ENCODE measurements around the gene FDCSP.
"Not testable (repeated sequence)": the region's sequence is repeated elsewhere in the genome, so short reads cannot be mapped to it uniquely, and the experiment has no call there.

The FDCSP gene

GRCh38 chr4:70239884-70240591 is 14.1 kb downstream of the FDCSP start:
- DNase-seq (ENCODE audit: low spot score), result no peak

- not testable (repeated sequence) for DNase-seq (ENCODE audit: low spot score)
These were observed 16.4 kb downstream of the FDCSP start, which contains the start of gene CSN3 for GRCh38 chr4:70242297-70242696. Gene CSN3 (plus strand): TSS chr4:70242597. CDS start chr4:70244820, 2,223 bp downstream.

- no peak for DNase-seq (ENCODE audit: low spot score)
These were observed 17.2 kb downstream of the FDCSP start for GRCh38 chr4:70243091-70243490.

GRCh38 chr4:70251250-70251944 is 25.5 kb downstream of the FDCSP start:
- no peak for DNase-seq (ENCODE audit: low spot score)

- DNase-seq (ENCODE audit: low spot score), result no peak
These were observed 26.0 kb downstream of the FDCSP start for GRCh38 chr4:70251945-70252277.

GRCh38 chr4:70269674-70270073 is 43.8 kb downstream of the FDCSP start:
- DNase-seq (ENCODE audit: low spot score), result no peak

GRCh38 chr4:70277121-70277520 is 51.2 kb downstream of the FDCSP start:
- DNase-seq (ENCODE audit: low spot score), result no peak

- DNase-seq (ENCODE audit: low spot score), result no peak
These were observed 54.6 kb downstream of the FDCSP start for GRCh38 chr4:70280567-70280966.
